ENCODE results near the gene FAM170B. TPM values are rescaled to one million over a fixed set of nuclear protein-coding genes. Genes with fewer than 3 reads are reported as not detected.

FAM170B gene
- total and polyA plus RNA-seq, 3 experiments from 2014 or later: not detected

GRCh38 chr10:49120911-49121310 is 12.9 kb downstream of the FAM170B start:
- Mint-ChIP-seq H3K27me3 (peaks cover 6 to 8% of the 10 kb centered on the region in 2 donors), H3K4me3 (no peak overlapping the region), H3K4me1 (peaks cover 2 to 4% (median 2%) of the 10 kb centered on the region in 3 donors), H3K27ac (no peak overlapping the region), H3K36me3 (no peaks in the 10 kb centered on the region), H3K9me3 (peaks cover 0 to 2% (median 0%) of the 10 kb centered on the region in 5 donors)
- H3K9me3 ChIP-seq (ENCODE audit: low read length): no peaks in the 10 kb centered on the region
- H3K4me1 ChIP-seq (ENCODE audit: insufficient read depth, low read length): no peaks in the 10 kb centered on the region
- H3K27ac ChIP-seq (ENCODE audit: low read depth, low read length): no peak overlapping the region
- H3K4me3 ChIP-seq (ENCODE audit: low read length): no peak overlapping the region
- POLR2A ChIA-PET: no interaction called here
- DNase-seq: no peak
- no peaks in the 10 kb centered on the region for H3K27me3 ChIP-seq (ENCODE audit: insufficient read depth, low read length, poor library complexity, severe bottlenecking)
- CTCF ChIA-PET: no interaction called here
- H3K36me3 ChIP-seq (ENCODE audit: insufficient read depth, low read length): no peaks in the 10 kb centered on the region

- Mint-ChIP-seq H3K4me1 (peaks cover 2 to 7% (median 5%) of the 10 kb centered on the region in 3 donors), H3K4me3 (no peak overlapping the region), H3K36me3 (no peaks in the 10 kb centered on the region), H3K9me3 (no peaks in the 10 kb centered on the region), H3K27ac (peak overlapping the region in 1 of 8 donors; percentile 50), H3K27me3 (peaks cover 10% of the 10 kb centered on the region in 2 donors)
- Histone ChIP-seq H3K4me1 (ENCODE audit: insufficient read depth, low read length) (no peaks in the 10 kb centered on the region), H3K27me3 (ENCODE audit: insufficient read depth, low read length, poor library complexity, severe bottlenecking) (no peaks in the 10 kb centered on the region), H3K9me3 (ENCODE audit: low read length) (no peaks in the 10 kb centered on the region), H3K4me3 (ENCODE audit: low read length) (no peak overlapping the region), H3K36me3 (ENCODE audit: insufficient read depth, low read length) (no peaks in the 10 kb centered on the region), H3K27ac (ENCODE audit: low read depth, low read length) (no peak overlapping the region)
- POLR2A ChIA-PET: no interaction called here
- CTCF ChIA-PET: no interaction called here
- no peak for DNase-seq
Observed at GRCh38 chr10:49119746-49120145, 14.1 kb downstream of the FAM170B start.

GRCh38 chr10:49118430-49119074 is 15.3 kb downstream of the FAM170B start:
- H3K4me1 Mint-ChIP-seq: peaks cover 3 to 9% (median 8%) of the 10 kb centered on the region in 3 donors
- ChIA-PET POLR2A (no interaction called here), CTCF (no interaction called here)
- no peak overlapping the region for H3K4me3 ChIP-seq (ENCODE audit: low read length)
- no peaks in the 10 kb centered on the region for H3K4me1 ChIP-seq (ENCODE audit: insufficient read depth, low read length)
- DNase-seq: no peak
- H3K27me3 Mint-ChIP-seq: peaks cover 21% of the 10 kb centered on the region in 2 donors
- H3K27me3 ChIP-seq (ENCODE audit: insufficient read depth, low read length, poor library complexity, severe bottlenecking): no peaks in the 10 kb centered on the region
- H3K9me3 ChIP-seq (ENCODE audit: low read length): no peaks in the 10 kb centered on the region
- no peaks in the 10 kb centered on the region for H3K36me3 ChIP-seq (ENCODE audit: insufficient read depth, low read length)
- no peak overlapping the region for H3K27ac ChIP-seq (ENCODE audit: low read depth, low read length)
- H3K4me3 Mint-ChIP-seq: no peak overlapping the region
- H3K36me3 Mint-ChIP-seq: no peaks in the 10 kb centered on the region
- no peak overlapping the region for H3K27ac Mint-ChIP-seq
- H3K9me3 Mint-ChIP-seq: no peaks in the 10 kb centered on the region

GRCh38 chr10:49117376-49118070 is 16.3 kb downstream of the FAM170B start:
- Histone ChIP-seq H3K4me3 (ENCODE audit: low read length) (no peak overlapping the region), H3K27me3 (ENCODE audit: insufficient read depth, low read length, poor library complexity, severe bottlenecking) (no peaks in the 10 kb centered on the region), H3K4me1 (ENCODE audit: insufficient read depth, low read length) (no peaks in the 10 kb centered on the region), H3K36me3 (ENCODE audit: insufficient read depth, low read length) (no peaks in the 10 kb centered on the region), H3K27ac (ENCODE audit: low read depth, low read length) (no peak overlapping the region), H3K9me3 (ENCODE audit: low read length) (no peaks in the 10 kb centered on the region)
- Mint-ChIP-seq H3K4me1 (peaks cover 3 to 9% (median 8%) of the 10 kb centered on the region in 3 donors), H3K4me3 (no peak overlapping the region), H3K27me3 (peaks cover 21 to 25% of the 10 kb centered on the region in 2 donors), H3K27ac (peak overlapping the region in 1 of 8 donors; percentile 68), H3K36me3 (no peaks in the 10 kb centered on the region), H3K9me3 (no peaks in the 10 kb centered on the region)
- POLR2A ChIA-PET: no interaction called here
- DNase-seq: no peak
- CTCF ChIA-PET: no interaction called here

DNA sequence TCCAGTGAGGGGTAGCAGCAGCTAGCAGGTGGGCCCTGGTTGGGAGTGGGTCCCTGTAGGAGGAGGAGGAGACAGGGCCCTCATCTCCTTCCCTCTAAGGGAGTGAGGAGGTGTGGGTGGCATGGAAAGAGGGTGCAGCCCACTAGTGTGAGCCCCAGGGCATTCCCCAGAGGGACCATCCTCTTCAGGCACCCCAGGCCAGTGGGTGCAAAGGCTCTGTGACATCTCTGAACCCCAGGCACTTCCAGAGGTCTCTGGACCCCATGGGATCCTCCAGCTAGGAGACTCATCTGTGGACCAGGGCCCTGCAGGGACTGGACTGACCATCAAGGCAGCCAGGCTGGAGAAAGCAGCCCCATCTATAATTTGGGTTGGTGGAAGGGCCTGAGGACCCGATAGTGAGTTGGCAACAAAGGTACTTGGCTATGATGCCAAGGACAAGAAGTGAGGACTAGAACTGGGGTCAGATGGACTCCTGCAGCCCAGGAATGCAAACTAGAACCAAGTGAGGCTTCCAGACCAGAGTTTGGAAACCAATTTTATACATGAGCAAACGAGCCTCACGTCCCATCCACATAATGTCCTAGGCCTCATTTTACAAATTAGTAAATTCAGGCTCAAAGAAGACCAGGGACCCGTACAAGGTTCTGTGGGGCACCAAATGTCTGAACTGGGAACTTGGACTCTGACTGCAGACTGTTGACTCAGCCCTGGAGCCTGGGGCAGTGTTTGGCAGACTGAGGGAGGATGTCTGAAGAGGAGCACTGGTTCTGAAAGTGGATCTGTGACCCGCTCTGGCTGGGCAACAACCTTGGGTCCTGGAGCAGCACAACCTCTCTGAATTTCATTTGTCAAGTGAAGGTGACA is 17.1 kb downstream of the FAM170B start:
- Mint-ChIP-seq H3K27me3 (peaks cover 21 to 26% of the 10 kb centered on the region in 2 donors), H3K4me3 (peak overlapping the region in 1 of 7 donors; percentile 13)
- POLR2A ChIA-PET: no interaction called here

DNA sequence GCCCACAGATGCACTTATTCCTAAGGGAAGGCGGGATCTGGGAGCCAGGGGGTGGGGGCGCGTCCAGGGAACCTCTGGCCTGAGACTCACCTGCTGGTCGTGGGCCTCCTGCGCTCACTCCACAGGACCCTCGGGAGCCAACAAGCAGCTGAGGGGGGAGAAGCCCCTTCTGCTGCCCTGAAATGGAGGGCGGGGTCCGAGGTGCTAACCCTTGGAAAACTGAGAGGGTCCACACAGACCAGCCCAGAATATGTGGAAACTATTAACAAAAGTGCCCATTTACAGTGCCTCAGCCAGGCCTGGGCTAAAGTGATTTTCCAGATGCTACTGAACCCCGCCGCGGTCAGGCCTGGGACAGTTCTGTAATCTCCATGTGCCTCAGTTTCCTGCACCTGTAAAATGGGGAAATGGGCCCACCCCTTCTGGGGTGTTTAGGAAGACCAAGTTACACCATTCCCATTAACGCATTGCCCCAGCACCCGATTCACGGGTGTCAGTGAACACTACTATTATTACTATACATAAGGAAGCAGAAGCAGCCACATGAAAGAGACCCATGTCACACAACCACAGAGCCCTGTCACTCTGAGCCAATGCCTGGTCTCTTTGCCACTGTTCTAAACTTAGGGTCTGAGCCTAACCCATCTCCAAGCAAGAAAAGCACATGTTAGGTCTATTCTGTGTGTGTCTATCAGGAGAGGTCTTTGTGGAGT is 17.9 kb downstream of the FAM170B start:
- H3K36me3 ChIP-seq (ENCODE audit: insufficient read depth, low read length): no peaks in the 10 kb centered on the region
- Mint-ChIP-seq H3K4me3 (peak overlapping the region in 6 of 7 donors; percentile 23 to 71 (median 63)), H3K4me1 (peaks cover 3 to 9% (median 8%) of the 10 kb centered on the region in 3 donors), H3K36me3 (no peaks in the 10 kb centered on the region), H3K27me3 (peaks cover 21 to 31% of the 10 kb centered on the region in 2 donors), H3K9me3 (no peaks in the 10 kb centered on the region), H3K27ac (peak overlapping the region in 1 of 8 donors; percentile 33)
- H3K27me3 ChIP-seq (ENCODE audit: insufficient read depth, low read length, poor library complexity, severe bottlenecking): no peaks in the 10 kb centered on the region
- POLR2A ChIA-PET: no interaction called here
- DNase-seq: no peak
- no peaks in the 10 kb centered on the region for H3K9me3 ChIP-seq (ENCODE audit: low read length)
- H3K27ac ChIP-seq (ENCODE audit: low read depth, low read length): no peak overlapping the region
- H3K4me3 ChIP-seq (ENCODE audit: low read length): no peak overlapping the region
- H3K4me1 ChIP-seq (ENCODE audit: insufficient read depth, low read length): no peaks in the 10 kb centered on the region
- CTCF ChIA-PET: no interaction called here

More for the DNA sequence above, 17.1 kb downstream of the FAM170B start:
- H3K27me3 ChIP-seq (ENCODE audit: insufficient read depth, low read length, poor library complexity, severe bottlenecking): no peaks in the 10 kb centered on the region
- no peaks in the 10 kb centered on the region for H3K9me3 ChIP-seq (ENCODE audit: low read length)
- no peaks in the 10 kb centered on the region for H3K9me3 Mint-ChIP-seq
- H3K36me3 ChIP-seq (ENCODE audit: insufficient read depth, low read length): no peaks in the 10 kb centered on the region
- no peak overlapping the region for H3K27ac Mint-ChIP-seq
- no peaks in the 10 kb centered on the region for H3K36me3 Mint-ChIP-seq
- no peak overlapping the region for H3K4me3 ChIP-seq (ENCODE audit: low read length)
- CTCF ChIA-PET: no interaction called here
- no peak overlapping the region for H3K27ac ChIP-seq (ENCODE audit: low read depth, low read length)
- peaks cover 3 to 9% (median 8%) of the 10 kb centered on the region in 3 donors for H3K4me1 Mint-ChIP-seq
- H3K4me1 ChIP-seq (ENCODE audit: insufficient read depth, low read length): no peaks in the 10 kb centered on the region
- no peak for DNase-seq

- CTCF ChIA-PET: no interaction called here
Observed at GRCh38 chr10:49115015-49115795, 18.6 kb downstream of the FAM170B start, which contains the start of gene VSTM4. Gene VSTM4 (minus strand): TSS chr10:49115522. CDS start chr10:49115485, 37 bp downstream.

More at GRCh38 chr10:49115015-49115795, 18.6 kb downstream of the FAM170B start, which contains the start of gene VSTM4:
- no peaks in the 10 kb centered on the region for H3K9me3 ChIP-seq (ENCODE audit: low read length)
- peak within 1 kb of the TSS; percentile 23 to 71 (median 60) for H3K4me3 Mint-ChIP-seq
- peaks cover 21 to 34% of the 10 kb centered on the region in 2 donors for H3K27me3 Mint-ChIP-seq
- H3K27ac ChIP-seq (ENCODE audit: low read depth, low read length): peak within 1 kb of the TSS; percentile 31
- POLR2A ChIA-PET: no interaction called here
- no peaks in the 10 kb centered on the region for H3K36me3 Mint-ChIP-seq
- H3K9me3 Mint-ChIP-seq: no peaks in the 10 kb centered on the region
- no peaks in the 10 kb centered on the region for H3K36me3 ChIP-seq (ENCODE audit: insufficient read depth, low read length)
- H3K4me3 ChIP-seq (ENCODE audit: low read length): no peak within 1 kb of the TSS
- peaks cover 3 to 9% (median 8%) of the 10 kb centered on the region in 3 donors for H3K4me1 Mint-ChIP-seq
- H3K27ac Mint-ChIP-seq: peak within 1 kb of the TSS in 3 of 8 donors; percentile 33 to 36 (median 34)
- no peak for DNase-seq
- H3K27me3 ChIP-seq (ENCODE audit: insufficient read depth, low read length, poor library complexity, severe bottlenecking): no peaks in the 10 kb centered on the region
- no peaks in the 10 kb centered on the region for H3K4me1 ChIP-seq (ENCODE audit: insufficient read depth, low read length)
